Mesenchymal stem cell (in vitro differentiated cells and primary cell): Measurements from ENCODE around the gene PPP1R15A.
A peak's percentile ranks its signal among the peaks of the same experiment; 100 is the strongest.
"Not testable (repeated sequence)": the region's sequence is repeated elsewhere in the genome, so short reads cannot be mapped to it uniquely, and the experiment has no call there.

ENCODE experiments used
- DNase-seq: peaks from one replicate; pipeline ENCODE4 v3.0.0-alpha.2; 2013
- H2AFZ ChIP-seq: one replicate; pipeline ENCODE4 v1.6.1; 2013; ENCODE audit warnings: low read depth, mild to moderate bottlenecking, control low read depth, inconsistent platforms, low read length, moderate library complexity
- H2AK5ac ChIP-seq: 2 replicates; pipeline ENCODE4 v1.6.1; 2013; ENCODE audit warnings: low read length, moderate library complexity, mild to moderate bottlenecking, inconsistent platforms; ENCODE audit not compliant: severe bottlenecking
- H2BK120ac ChIP-seq: one replicate; pipeline ENCODE4 v1.6.1; 2013; ENCODE audit warnings: low read depth, mild to moderate bottlenecking, inconsistent platforms, low read length, moderate library complexity
- H2BK12ac ChIP-seq, 2 experiments: one replicate each; pipeline ENCODE4 v1.6.1; 2013; ENCODE audit warnings: inconsistent platforms in 2 of 2, low read length in 2 of 2, mild to moderate bottlenecking in 2 of 2, moderate library complexity in 2 of 2, control low read depth in 1 of 2
- H2BK15ac ChIP-seq: one replicate; pipeline ENCODE4 v1.6.1; 2013; ENCODE audit warnings: mild to moderate bottlenecking, low read depth, inconsistent platforms; ENCODE audit not compliant: poor library complexity, severe bottlenecking
- H2BK5ac ChIP-seq: 2 replicates; pipeline ENCODE4 v1.6.1; 2013; ENCODE audit warnings: low read depth, mild to moderate bottlenecking, low read length, control low read depth, inconsistent platforms; ENCODE audit not compliant: poor library complexity, severe bottlenecking
- H3K14ac ChIP-seq, 2 experiments: one replicate each; pipeline ENCODE4 v1.6.1; 2013; ENCODE audit warnings: inconsistent platforms in 2 of 2, low read length in 2 of 2, control low read depth in 1 of 2, mild to moderate bottlenecking in 1 of 2, moderate library complexity in 1 of 2
- H3K18ac ChIP-seq, 2 experiments: one replicate each; pipeline ENCODE4 v1.6.1; 2013; ENCODE audit warnings: inconsistent platforms in 2 of 2, low read length in 2 of 2, control low read depth in 1 of 2, low read depth in 1 of 2, mild to moderate bottlenecking in 1 of 2
- H3K23ac ChIP-seq, 2 experiments: one replicate each; pipeline ENCODE4 v1.6.1; 2013; ENCODE audit warnings: inconsistent platforms in 2 of 2, low read length in 2 of 2, mild to moderate bottlenecking in 2 of 2, moderate library complexity in 2 of 2, control low read depth in 1 of 2
- H3K27ac ChIP-seq: 2 replicates; pipeline ENCODE4 v1.5.1; 2013; ENCODE audit warnings: mild to moderate bottlenecking, moderate library complexity, low read length, control low read depth, inconsistent platforms; ENCODE audit not compliant: poor library complexity, severe bottlenecking
- H3K27me3 ChIP-seq, 2 experiments: 2 replicates each; pipeline versions ENCODE4 v1.6.1 to v1.7.0; 2013; ENCODE audit warnings: low read length in 2 of 2, mild to moderate bottlenecking in 2 of 2, moderate library complexity in 2 of 2, control low read depth in 1 of 2, inconsistent platforms in 1 of 2; ENCODE audit not compliant: control insufficient read depth in 1 of 2, insufficient read depth in 1 of 2
- H3K36me3 ChIP-seq, 2 experiments: 2 replicates each; pipeline versions ENCODE4 v1.6.1 to v1.7.0; 2013; ENCODE audit warnings: low read length in 2 of 2, control low read depth in 1 of 2, inconsistent platforms in 1 of 2, low read depth in 1 of 2, mild to moderate bottlenecking in 1 of 2; ENCODE audit not compliant: insufficient read depth in 2 of 2, control insufficient read depth in 1 of 2
- H3K4ac ChIP-seq, 2 experiments: one replicate each; pipeline ENCODE4 v1.6.1; 2013; ENCODE audit warnings: inconsistent platforms in 2 of 2, low read length in 2 of 2, mild to moderate bottlenecking in 2 of 2, moderate library complexity in 2 of 2, control low read depth in 1 of 2, low read depth in 1 of 2
- H3K4me1 ChIP-seq: 2 replicates; pipeline ENCODE4 v1.6.1; 2013; ENCODE audit warnings: low read depth, low read length, control low read depth; ENCODE audit not compliant: control insufficient read depth, insufficient read depth
- H3K4me2 ChIP-seq: 2 replicates; pipeline ENCODE4 v1.6.1; 2013; ENCODE audit warnings: low read length, mild to moderate bottlenecking, inconsistent platforms; ENCODE audit not compliant: poor library complexity, severe bottlenecking
- H3K4me3 ChIP-seq, 2 experiments: 2 replicates each; pipeline versions ENCODE4 v1.5.1 to v1.7.0; 2013; ENCODE audit warnings: low read length in 2 of 2, mild to moderate bottlenecking in 2 of 2, control low read depth in 1 of 2, low read depth in 1 of 2; ENCODE audit not compliant: insufficient read depth in 1 of 2
- H3K79me1 ChIP-seq: replicated peaks from 2 replicates; pipeline ENCODE4 v1.6.1; 2013; ENCODE audit warnings: mild to moderate bottlenecking, control low read depth, low read length, inconsistent platforms; ENCODE audit not compliant: poor library complexity, severe bottlenecking
- H3K9ac ChIP-seq: 2 replicates; pipeline ENCODE4 v1.7.0; 2013; ENCODE audit warnings: mild to moderate bottlenecking, low read length, moderate library complexity
- H3K9me3 ChIP-seq: 2 replicates; pipeline ENCODE4 v1.7.0; 2013; ENCODE audit warnings: mild to moderate bottlenecking, low read length; ENCODE audit not compliant: control insufficient read depth
- H4K8ac ChIP-seq: one replicate; pipeline ENCODE4 v1.6.1; 2013; ENCODE audit warnings: inconsistent platforms, mild to moderate bottlenecking, low read length, moderate library complexity
- H4K91ac ChIP-seq: one replicate; pipeline ENCODE4 v1.6.1; 2013; ENCODE audit warnings: mild to moderate bottlenecking, low read length, inconsistent platforms
- WGBS: methylation state at CpG from one replicate; pipeline ENCODE4 v1.1.7; 2013; ENCODE audit warnings: mixed read lengths; 5-methylcytosine and 5-hydroxymethylcytosine counted together

Gene PPP1R15A

DNA sequence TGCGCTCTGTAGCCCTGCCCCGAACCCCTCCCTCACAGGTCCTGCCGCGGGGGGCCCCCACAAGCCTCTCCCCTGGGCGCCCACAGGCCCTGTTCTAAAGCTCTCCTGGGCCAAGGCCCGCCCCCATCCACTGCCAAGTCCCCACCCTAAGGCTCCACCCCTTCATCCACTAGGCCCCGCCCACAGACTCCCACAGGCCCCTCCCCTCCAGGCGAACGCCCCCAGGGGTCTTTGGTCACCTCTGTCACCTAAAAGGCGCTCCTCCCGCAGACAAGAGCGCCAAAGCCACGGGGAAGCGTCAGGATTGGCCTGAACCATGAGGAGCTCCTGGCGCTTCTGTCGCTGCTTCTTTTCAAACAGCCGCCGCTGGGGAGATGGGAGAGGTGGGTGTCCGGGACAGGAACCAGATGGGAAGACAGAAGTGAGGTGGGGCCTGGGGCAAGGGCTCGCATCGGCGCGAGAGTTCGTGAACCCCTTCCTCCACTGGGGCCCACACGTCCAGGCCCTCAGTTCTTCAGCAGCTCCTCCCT lies 24.0 kb downstream of the PPP1R15A start:
- DNase-seq: no peak
- H3K36me3 ChIP-seq: no peaks in the 10 kb centered on the region
- H3K9me3 ChIP-seq: no peaks in the 10 kb centered on the region
- H3K4ac ChIP-seq: no peak overlapping the region
- H3K4me3 ChIP-seq: peak overlapping the region in 1 of 2 experiments; percentile 65
- H3K4me2 ChIP-seq: no peak overlapping the region
- peak overlapping the region; percentile 81 for H4K8ac ChIP-seq
- H2BK5ac ChIP-seq: no peak overlapping the region
- H3K23ac ChIP-seq: no peak overlapping the region
- H2BK12ac ChIP-seq: no peak overlapping the region
- WGBS: 50% methylated on average over 24 of the region's 25 CpGs
- H2BK120ac ChIP-seq: peak overlapping the region; percentile 58
- H2BK15ac ChIP-seq: no peak overlapping the region
- peaks cover 7% of the 10 kb centered on the region for H3K4me1 ChIP-seq
- no peak overlapping the region for H3K27ac ChIP-seq
- peaks cover 0 to 9% of the 10 kb centered on the region in 2 experiments for H3K27me3 ChIP-seq
- H2AK5ac ChIP-seq: no peak overlapping the region
- no peak overlapping the region for H2AFZ ChIP-seq
- peaks cover 6% of the 10 kb centered on the region for H3K79me1 ChIP-seq
- H4K91ac ChIP-seq: no peak overlapping the region
- H3K14ac ChIP-seq: no peak overlapping the region
- no peak overlapping the region for H3K18ac ChIP-seq
- peak overlapping the region; percentile 53 for H3K9ac ChIP-seq

- H2BK15ac ChIP-seq: peak overlapping the region; percentile 80
These were observed 25.0 kb downstream of the PPP1R15A start for GRCh38 chr19:48897181-48897580.

DNA sequence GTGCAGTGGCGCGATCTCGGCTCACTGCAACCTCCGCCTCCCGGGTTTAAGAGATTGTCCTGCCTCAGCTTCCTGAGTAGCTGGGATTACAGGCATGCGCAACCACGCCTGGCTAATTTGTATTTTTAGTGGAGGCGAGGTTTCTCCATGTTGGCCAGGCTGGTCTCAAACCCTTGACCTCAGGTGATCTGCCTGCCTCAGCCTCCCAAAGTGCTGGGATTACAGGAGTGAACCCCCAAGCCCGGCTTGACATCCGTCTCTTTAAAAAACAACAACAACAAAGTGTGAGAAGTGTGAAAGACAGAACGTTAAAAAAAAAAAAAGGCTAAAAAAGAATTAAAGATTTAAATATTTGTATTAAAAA lies 27.1 kb downstream of the PPP1R15A start:
- 96% methylated on average over 8 of the region's 11 CpGs for WGBS
- peak overlapping the region; percentile 67 for H4K8ac ChIP-seq

More at GRCh38 chr19:48897181-48897580, 25.0 kb downstream of the PPP1R15A start:
- Histone ChIP-seq H2AFZ (no peak overlapping the region), H3K4me1 (peaks cover 8% of the 10 kb centered on the region), H3K18ac (no peak overlapping the region), H3K79me1 (peaks cover 9% of the 10 kb centered on the region), H3K4ac (no peak overlapping the region), H3K14ac (no peak overlapping the region), H3K4me2 (no peak overlapping the region), H3K27ac (no peak overlapping the region), H4K91ac (no peak overlapping the region), H2BK120ac (no peak overlapping the region), H3K23ac (no peak overlapping the region), H3K4me3 (no peak overlapping the region), H3K9me3 (no peaks in the 10 kb centered on the region), H2BK12ac (no peak overlapping the region), H4K8ac (no peak overlapping the region), H3K9ac (no peak overlapping the region), H2AK5ac (no peak overlapping the region), H2BK5ac (no peak overlapping the region), H3K27me3 (peaks cover 0 to 9% of the 10 kb centered on the region in 2 experiments), H3K36me3 (peaks cover 6% of the 10 kb centered on the region in 2 experiments)
- WGBS: 92% methylated on average over 5 of the region's 5 CpGs
- DNase-seq: no peak

DNA sequence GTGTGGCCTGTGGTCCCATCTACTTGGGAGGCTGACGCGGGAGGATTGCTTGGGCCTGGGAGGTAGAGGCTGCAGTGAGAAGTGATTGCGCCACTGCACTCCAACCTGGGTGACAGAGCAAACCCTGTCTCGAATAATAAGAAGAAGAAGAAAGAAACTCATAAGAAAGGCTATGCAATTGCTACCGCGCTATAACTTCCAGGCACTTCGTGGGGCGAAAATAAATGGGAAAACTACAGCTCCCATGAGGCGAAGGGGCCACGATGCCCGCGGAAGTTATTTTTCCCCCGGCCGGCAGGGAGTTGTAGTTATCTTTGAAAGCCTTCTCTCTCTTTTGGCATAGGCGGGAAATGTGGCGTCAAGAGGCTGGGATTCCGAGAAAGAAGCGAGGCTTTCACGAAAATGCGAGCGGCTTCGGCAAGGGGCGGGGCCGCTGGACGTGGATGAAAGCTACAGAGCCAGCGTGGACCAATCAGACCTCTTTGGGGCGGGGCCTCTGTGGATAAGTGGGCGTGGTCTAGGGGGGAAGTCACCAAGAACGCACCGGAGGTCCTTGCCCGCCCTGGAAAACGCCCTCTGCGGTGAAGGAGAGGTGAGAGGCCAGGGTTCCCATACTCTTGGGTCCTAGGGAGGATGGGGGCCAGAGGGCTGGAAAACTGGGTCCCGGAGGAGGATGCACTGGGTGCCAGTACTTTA lies 27.7 kb downstream of the PPP1R15A start, which contains the start of gene NUCB1:
Gene NUCB1 (plus strand): TSS at position 532 of the 696 bp plus-strand sequence. CDS start 485 bp downstream, outside the sequence.
- Histone ChIP-seq H3K9ac (peak within 1 kb of the TSS; percentile 96), H4K91ac (peak within 1 kb of the TSS; percentile 80), H3K36me3 (peaks cover 16 to 22% of the 10 kb centered on the region in 2 experiments), H2BK15ac (peak within 1 kb of the TSS; percentile 78), H3K4me1 (peaks cover 11% of the 10 kb centered on the region), H2BK120ac (peak within 1 kb of the TSS; percentile 42), H3K27ac (peak within 1 kb of the TSS; percentile 92), H3K79me1 (peaks cover 23% of the 10 kb centered on the region), H2AK5ac (peak within 1 kb of the TSS; percentile 4), H3K14ac (peak within 1 kb of the TSS in 1 of 2 experiments; percentile 82), H3K4me3 (peak within 1 kb of the TSS; percentile 69 to 99), H2AFZ (peak within 1 kb of the TSS; percentile 53), H3K23ac (peak within 1 kb of the TSS in 1 of 2 experiments; percentile 49), H3K18ac (peak within 1 kb of the TSS; percentile 76 to 88), H3K9me3 (no peaks in the 10 kb centered on the region), H3K4ac (peak within 1 kb of the TSS; percentile 66 to 89), H2BK12ac (peak within 1 kb of the TSS; percentile 32 to 59), H4K8ac (peak within 1 kb of the TSS; percentile 95), H3K27me3 (peaks cover 0 to 5% of the 10 kb centered on the region in 2 experiments), H2BK5ac (no peak within 1 kb of the TSS), H3K4me2 (peak within 1 kb of the TSS; percentile 90)
- WGBS: 8% methylated on average over 31 of the region's 34 CpGs
- DNase-seq: peak; percentile 99

More for the DNA sequence above, 27.1 kb downstream of the PPP1R15A start:
- H3K4me3 ChIP-seq: peak overlapping the region in 1 of 2 experiments; percentile 99
- H3K9me3 ChIP-seq, H2BK5ac ChIP-seq, H2BK15ac ChIP-seq, H3K14ac ChIP-seq, H3K4me2 ChIP-seq, H2BK120ac ChIP-seq, H2AK5ac ChIP-seq, H3K18ac ChIP-seq, H2BK12ac ChIP-seq, H3K27me3 ChIP-seq, H3K4ac ChIP-seq, H4K91ac ChIP-seq, H3K23ac ChIP-seq, H2AFZ ChIP-seq, DNase-seq: not testable (repeated sequence)
- H3K4me1 ChIP-seq: peaks cover 11% of the 10 kb centered on the region
- peak overlapping the region; percentile 92 for H3K27ac ChIP-seq
- peaks cover 19% of the 10 kb centered on the region for H3K79me1 ChIP-seq
- H3K36me3 ChIP-seq: peaks cover 11 to 16% of the 10 kb centered on the region in 2 experiments
- H3K9ac ChIP-seq: peak overlapping the region; percentile 96
